ENCODE results near the gene TCL1A.

TCL1A gene

GRCh38 chr14:95692109-95692508 lies 21.8 kb downstream of the TCL1A start:
- TF ChIP-seq ZNF514 (tag by site-specific recombination; IDR thresholded peaks at IDR 0.05) (no peak), ZNF560 (tag by site-specific recombination; IDR thresholded peaks at IDR 0.05; ENCODE audit: borderline replicate concordance) (no peak), ZNF837 (tag by site-specific recombination; IDR thresholded peaks at IDR 0.05) (no peak), ZNF621 (tag by site-specific recombination; IDR thresholded peaks at IDR 0.05) (no peak), ZBTB8A (tag by site-specific recombination; IDR thresholded peaks at IDR 0.05) (no peak), HOXC10 (CRISPR knock-in tag; IDR thresholded peaks at IDR 0.05) (no peak), MYNN (tag by site-specific recombination; IDR thresholded peaks at IDR 0.05; ENCODE audit: borderline replicate concordance) (no peak), ZNF623 (tag by site-specific recombination; IDR thresholded peaks at IDR 0.05) (no peak), IKZF3 (tag by site-specific recombination; IDR thresholded peaks at IDR 0.05) (no peak), ZNF776 (tag by site-specific recombination; IDR thresholded peaks at IDR 0.05; ENCODE audit: borderline replicate concordance) (no peak), ZNF624 (tag by site-specific recombination; IDR thresholded peaks at IDR 0.05) (no peak)
- TF ChIP-seq, protein P1, sequence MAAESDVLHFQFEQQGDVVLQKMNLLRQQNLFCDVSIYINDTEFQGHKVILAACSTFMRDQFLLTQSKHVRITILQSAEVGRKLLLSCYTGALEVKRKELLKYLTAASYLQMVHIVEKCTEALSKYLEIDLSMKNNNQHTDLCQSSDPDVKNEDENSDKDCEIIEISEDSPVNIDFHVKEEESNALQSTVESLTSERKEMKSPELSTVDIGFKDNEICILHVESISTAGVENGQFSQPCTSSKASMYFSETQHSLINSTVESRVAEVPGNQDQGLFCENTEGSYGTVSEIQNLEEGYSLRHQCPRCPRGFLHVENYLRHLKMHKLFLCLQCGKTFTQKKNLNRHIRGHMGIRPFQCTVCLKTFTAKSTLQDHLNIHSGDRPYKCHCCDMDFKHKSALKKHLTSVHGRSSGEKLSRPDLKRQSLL (tag by site-specific recombination; IDR thresholded peaks at IDR 0.05): no peak
- TF ChIP-seq, protein P2, sequence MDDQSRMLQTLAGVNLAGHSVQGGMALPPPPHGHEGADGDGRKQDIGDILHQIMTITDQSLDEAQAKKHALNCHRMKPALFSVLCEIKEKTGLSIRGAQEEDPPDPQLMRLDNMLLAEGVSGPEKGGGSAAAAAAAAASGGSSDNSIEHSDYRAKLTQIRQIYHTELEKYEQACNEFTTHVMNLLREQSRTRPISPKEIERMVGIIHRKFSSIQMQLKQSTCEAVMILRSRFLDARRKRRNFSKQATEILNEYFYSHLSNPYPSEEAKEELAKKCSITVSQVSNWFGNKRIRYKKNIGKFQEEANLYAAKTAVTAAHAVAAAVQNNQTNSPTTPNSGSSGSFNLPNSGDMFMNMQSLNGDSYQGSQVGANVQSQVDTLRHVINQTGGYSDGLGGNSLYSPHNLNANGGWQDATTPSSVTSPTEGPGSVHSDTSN (CRISPR knock-in tag; IDR thresholded peaks at IDR 0.05): no peak
- TF ChIP-seq, protein P3, sequence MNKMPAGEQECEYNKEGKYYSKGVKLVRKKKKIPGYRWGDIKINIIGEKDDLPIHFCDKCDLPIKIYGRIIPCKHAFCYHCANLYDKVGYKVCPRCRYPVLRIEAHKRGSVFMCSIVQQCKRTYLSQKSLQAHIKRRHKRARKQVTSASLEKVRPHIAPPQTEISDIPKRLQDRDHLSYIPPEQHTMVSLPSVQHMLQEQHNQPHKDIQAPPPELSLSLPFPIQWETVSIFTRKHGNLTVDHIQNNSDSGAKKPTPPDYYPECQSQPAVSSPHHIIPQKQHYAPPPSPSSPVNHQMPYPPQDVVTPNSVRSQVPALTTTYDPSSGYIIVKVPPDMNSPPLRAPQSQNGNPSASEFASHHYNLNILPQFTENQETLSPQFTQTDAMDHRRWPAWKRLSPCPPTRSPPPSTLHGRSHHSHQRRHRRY (tag by site-specific recombination; IDR thresholded peaks at IDR 0.05): no peak
- CTCF ChIA-PET: interaction anchor here (0.7 to 1.6 kb wide), 2 partner anchors 12 to 128 kb away, joined by 3 to 4 read pairs; no protein-coding TSS in a partner anchor

GRCh38 chr14:95691591-95691990 lies 22.3 kb downstream of the TCL1A start:
- Histone ChIP-seq H3K4me3 (ENCODE audit: low read depth, low read length) (no peak overlapping the region), H3K9me3 (ENCODE audit: control insufficient read depth, insufficient read depth, low read depth, low read length) (no peaks in the 10 kb centered on the region), H3K27ac (ENCODE audit: extremely low read depth, low read depth, low read length) (no peak overlapping the region), H3K36me3 (ENCODE audit: control insufficient read depth in 2 of 2, insufficient read depth in 1 of 2, low read length in 2 of 2) (no peaks in the 10 kb centered on the region), H3K4me1 (ENCODE audit: control insufficient read depth, insufficient read depth, low read length) (no peaks in the 10 kb centered on the region; the same call in 1 of the 2 replicates)
- TF ChIP-seq, protein P4, sequence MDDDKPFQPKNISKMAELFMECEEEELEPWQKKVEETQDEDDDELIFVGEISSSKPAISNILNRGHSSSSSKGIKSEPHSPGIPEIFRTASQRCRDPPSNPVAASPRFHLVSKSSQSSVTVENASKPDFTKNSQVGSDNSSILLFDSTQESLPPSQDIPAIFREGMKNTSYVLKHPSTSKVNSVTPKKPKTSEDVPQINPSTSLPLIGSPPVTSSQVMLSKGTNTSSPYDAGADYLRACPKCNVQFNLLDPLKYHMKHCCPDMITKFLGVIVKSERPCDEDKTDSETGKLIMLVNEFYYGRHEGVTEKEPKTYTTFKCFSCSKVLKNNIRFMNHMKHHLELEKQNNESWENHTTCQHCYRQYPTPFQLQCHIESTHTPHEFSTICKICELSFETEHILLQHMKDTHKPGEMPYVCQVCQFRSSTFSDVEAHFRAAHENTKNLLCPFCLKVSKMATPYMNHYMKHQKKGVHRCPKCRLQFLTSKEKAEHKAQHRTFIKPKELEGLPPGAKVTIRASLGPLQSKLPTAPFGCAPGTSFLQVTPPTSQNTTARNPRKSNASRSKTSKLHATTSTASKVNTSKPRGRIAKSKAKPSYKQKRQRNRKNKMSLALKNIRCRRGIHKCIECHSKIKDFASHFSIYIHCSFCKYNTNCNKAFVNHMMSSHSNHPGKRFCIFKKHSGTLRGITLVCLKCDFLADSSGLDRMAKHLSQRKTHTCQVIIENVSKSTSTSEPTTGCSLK (tag by site-specific recombination; IDR thresholded peaks at IDR 0.05): no peak
- TF ChIP-seq SETDB1 (IDR thresholded peaks at IDR 0.05; ENCODE audit: insufficient read length, low read length) (no peak), PRDM1 (tag by site-specific recombination; IDR thresholded peaks at IDR 0.05) (no peak), ZNF37A (tag by site-specific recombination; IDR thresholded peaks at IDR 0.05) (no peak), ZNF830 (tag by site-specific recombination; IDR thresholded peaks at IDR 0.05; ENCODE audit: low read depth) (no peak), ZNF138 (tag by site-specific recombination; IDR thresholded peaks at IDR 0.05; ENCODE audit: borderline replicate concordance) (no peak), HOXA7 (CRISPR knock-in tag; IDR thresholded peaks at IDR 0.05; ENCODE audit: borderline replicate concordance) (no peak), ZNF513 (tag by site-specific recombination; IDR thresholded peaks at IDR 0.05) (no peak), RBAK (tag by site-specific recombination; IDR thresholded peaks at IDR 0.05) (no peak), ZFP37 (tag by site-specific recombination; IDR thresholded peaks at IDR 0.05) (no peak), REPIN1 (tag by site-specific recombination; IDR thresholded peaks at IDR 0.05; ENCODE audit: low read depth) (no peak)
- TF ChIP-seq, protein P5, sequence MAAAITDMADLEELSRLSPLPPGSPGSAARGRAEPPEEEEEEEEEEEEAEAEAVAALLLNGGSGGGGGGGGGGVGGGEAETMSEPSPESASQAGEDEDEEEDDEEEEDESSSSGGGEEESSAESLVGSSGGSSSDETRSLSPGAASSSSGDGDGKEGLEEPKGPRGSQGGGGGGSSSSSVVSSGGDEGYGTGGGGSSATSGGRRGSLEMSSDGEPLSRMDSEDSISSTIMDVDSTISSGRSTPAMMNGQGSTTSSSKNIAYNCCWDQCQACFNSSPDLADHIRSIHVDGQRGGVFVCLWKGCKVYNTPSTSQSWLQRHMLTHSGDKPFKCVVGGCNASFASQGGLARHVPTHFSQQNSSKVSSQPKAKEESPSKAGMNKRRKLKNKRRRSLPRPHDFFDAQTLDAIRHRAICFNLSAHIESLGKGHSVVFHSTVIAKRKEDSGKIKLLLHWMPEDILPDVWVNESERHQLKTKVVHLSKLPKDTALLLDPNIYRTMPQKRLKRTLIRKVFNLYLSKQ (tag by site-specific recombination; IDR thresholded peaks at IDR 0.05; ENCODE audit: borderline replicate concordance): no peak
- ChIA-PET CTCF (interaction anchor here (1.6 kb wide), 1 partner anchor 11 kb away, joined by 4 read pairs; no protein-coding TSS in a partner anchor), POLR2A (no interaction called here)

More at GRCh38 chr14:95692109-95692508, 21.8 kb downstream of the TCL1A start:
- POLR2A ChIA-PET: no interaction called here
- no peaks in the 10 kb centered on the region for H3K36me3 ChIP-seq (ENCODE audit: control insufficient read depth in 2 of 2, insufficient read depth in 1 of 2, low read length in 2 of 2)
- no peaks in the 10 kb centered on the region for H3K9me3 ChIP-seq (ENCODE audit: control insufficient read depth, insufficient read depth, low read depth, low read length)
- no peak overlapping the region for H3K4me3 ChIP-seq (ENCODE audit: low read depth, low read length)
- H3K4me1 ChIP-seq (ENCODE audit: control insufficient read depth, insufficient read depth, low read length): no peaks in the 10 kb centered on the region; the same call in 1 of the 2 replicates
- H3K27ac ChIP-seq (ENCODE audit: extremely low read depth, low read depth, low read length): no peak overlapping the region
